NCI-H187 treated with DMSO at 0.1 percent for 48 hours (cell line): ENCODE results near the gene MTX2.

Experiments
- DNase-seq: peaks from one replicate; lab custom pipeline; 2025; lab: John Stamatoyannopoulos, UW

The MTX2 gene

DNA sequence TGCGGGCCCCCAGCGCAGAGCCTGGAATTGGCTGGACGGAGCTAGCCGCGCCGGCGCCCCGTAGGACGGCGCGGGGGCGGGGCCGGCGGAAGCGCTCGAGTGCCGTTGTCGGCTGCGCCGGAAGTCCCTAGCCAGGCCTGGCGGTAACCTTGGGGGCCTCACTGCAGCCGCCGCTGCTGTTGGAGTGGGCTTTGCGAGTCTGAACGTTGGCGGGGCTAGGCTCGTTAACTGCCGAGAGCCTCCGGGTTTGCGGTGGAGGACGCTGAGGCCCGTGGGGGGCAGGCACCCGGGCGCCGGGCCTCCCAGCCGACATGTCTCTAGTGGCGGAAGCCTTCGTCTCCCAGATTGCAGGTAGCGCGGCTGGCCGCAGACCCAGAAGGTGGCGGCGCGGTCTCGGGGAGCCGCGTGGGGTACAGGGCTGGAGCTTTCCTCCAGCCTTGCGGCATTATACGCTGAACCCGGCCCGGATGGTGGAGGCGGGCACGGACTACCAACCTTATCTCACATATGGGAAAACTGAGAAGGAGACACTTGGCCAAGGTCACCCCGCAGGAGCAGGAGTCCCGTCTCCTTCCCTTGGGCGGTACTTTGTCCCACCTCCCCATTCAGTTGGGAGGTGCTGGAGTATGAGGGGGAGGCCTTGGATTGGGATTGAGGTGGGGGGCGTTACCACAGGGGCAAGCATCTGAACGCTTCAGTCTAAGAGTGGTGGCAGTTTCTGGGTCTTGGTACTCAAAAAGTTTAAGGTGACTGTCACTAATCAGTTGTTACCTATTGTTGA lies at the start of gene MTX2:
MTX2 (plus strand) TSS at position 124 of the 781 bp plus-strand sequence; CDS start at position 312, 188 bp downstream.
- DNase-seq = no peak

DNA sequence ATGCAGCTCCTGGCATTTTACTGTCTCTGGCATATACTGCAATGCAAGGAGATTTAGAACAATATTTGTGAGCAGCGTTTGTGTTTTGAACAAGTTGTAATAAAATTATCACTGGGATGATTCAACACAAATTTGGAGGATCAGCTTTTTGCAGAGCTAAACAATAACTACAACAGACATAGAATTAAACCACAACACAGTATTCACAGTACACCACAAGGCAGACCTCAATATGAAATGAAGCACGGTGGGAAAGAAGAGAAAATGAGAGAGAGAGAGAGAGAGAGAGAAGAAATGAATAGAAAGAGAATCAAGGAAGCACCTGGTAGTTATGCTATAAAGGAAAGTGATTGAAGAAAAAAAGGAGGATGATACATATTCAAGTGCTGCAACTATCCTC lies 41.4 kb upstream of the MTX2 start:
- DNase-seq = no peak

DNA sequence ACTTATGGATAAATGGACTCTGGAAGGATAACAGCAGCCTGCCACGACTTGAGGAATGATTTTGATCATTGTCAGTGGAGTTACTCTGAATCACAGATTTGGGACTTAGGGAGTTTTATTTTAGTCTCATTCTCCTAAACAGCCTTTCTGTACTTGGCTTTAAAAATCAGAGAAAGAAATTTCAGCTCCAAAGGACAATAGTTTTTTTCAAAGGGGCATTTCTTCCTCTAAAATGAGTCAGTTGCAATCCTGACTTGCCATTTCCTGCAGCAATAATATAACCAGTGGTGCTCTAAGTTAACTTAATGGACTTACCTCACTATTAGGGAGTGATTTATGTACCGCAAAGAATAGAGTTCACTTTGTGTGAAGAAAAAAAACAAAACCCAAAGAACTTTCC lies 35.1 kb upstream of the MTX2 start:
- DNase-seq = no peak

GRCh38 chr2:176234940-176235339 lies 34.3 kb upstream of the MTX2 start:
- no peak for DNase-seq

- DNase-seq = no peak
Measured at GRCh38 chr2:176237456-176237855, 31.8 kb upstream of the MTX2 start.

DNA sequence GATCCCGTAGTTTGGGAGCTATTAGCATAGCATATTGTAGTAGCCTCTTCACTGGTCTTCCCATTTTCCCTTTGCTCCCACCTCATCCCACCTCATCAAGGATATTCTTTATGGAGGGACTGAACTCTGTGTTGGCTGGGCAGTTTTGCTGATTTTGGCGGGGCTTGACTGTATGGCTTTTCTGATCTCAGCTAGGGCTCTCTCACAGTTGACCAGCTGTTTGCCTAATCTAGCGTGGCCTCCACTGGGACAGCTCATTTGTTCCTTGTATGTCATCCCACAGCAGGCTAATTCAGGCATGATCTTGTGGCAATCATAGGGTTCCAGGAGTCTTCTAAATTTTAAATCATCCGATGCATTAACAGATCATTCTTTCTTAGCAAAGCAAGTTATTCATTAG lies 30.2 kb upstream of the MTX2 start:
- DNase-seq = no peak

- no peak for DNase-seq
Measured at GRCh38 chr2:176240301-176240700, 28.9 kb upstream of the MTX2 start.

GRCh38 chr2:176242276-176242675 lies 27.0 kb upstream of the MTX2 start:
- DNase-seq = no peak

GRCh38 chr2:176246331-176246730 lies 22.9 kb upstream of the MTX2 start:
- no peak for DNase-seq

- no peak for DNase-seq
Measured at GRCh38 chr2:176247859-176248258, 21.4 kb upstream of the MTX2 start.

DNA sequence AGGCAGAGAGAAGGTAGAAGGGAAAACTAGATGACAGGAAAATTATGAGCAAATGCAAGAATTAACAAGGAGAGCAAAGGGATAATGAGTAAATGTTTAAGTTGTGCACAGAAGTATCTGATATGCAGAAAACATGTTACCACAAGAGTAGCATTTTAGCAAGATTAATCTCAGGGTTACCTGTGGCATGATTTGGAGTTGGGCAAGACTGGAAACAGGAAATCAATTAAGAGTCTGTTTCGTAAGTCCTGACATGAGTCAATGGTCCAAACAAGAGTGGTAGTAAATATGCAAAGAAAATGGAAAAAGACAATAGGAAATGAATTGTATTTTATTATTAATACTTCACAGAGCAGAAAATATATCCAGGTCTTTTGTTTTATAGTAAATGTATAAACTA lies 17.3 kb upstream of the MTX2 start:
- no peak for DNase-seq

- no peak for DNase-seq
Measured at GRCh38 chr2:176260689-176261088, 8.6 kb upstream of the MTX2 start.

DNA sequence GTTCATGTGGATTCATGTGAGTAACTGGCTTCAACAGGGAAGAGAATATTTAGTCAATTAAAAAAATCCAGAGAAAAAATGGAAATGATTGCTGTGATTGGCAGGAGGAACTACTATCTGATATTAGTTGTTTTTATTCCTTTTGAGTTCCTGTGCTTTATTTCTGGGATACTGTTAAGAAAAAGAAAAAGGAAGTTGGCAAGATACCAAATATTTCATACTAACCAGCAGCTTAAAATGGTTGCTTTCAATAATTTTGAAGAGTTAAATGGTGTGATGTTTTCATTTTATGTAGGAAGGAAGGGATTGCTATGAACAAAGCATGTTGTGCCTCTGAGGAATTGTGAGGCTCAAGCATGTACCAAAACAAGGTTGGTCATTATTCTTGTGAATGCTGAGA lies 8.1 kb upstream of the MTX2 start:
- no peak for DNase-seq

GRCh38 chr2:176268976-176269318 lies 295 bp upstream of the MTX2 start:
- DNase-seq = no peak

DNA sequence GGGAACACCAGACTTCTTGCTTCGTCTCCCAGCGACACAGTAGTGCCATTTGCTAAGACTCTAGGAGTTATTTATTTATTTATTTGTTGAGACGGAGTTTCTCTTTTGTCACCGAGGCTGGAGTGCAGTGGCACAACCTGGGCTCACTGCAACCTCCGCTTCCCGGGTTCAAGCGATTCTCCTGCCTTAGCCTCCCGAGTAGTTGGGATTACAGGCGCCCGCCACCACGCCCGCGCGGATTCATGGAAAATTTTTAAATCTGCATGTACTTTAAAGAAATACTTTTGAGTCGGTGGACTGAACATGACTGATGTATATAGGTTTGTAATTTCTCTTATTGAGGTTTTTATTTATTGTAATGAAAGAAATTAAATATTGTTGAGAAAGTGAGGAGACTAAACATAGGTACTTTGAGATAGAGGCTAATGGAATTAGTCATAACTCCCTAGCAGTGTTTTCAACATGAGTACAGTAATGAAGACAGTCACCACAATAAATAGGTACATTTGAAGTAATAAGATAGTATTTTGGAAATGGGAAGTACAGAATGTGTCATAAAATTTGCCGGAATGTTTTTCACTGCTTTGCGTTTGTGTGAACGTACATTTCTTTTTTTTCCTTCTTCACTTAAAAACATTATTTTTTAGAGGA lies 983 bp downstream of the MTX2 start:
- DNase-seq = no peak

DNA sequence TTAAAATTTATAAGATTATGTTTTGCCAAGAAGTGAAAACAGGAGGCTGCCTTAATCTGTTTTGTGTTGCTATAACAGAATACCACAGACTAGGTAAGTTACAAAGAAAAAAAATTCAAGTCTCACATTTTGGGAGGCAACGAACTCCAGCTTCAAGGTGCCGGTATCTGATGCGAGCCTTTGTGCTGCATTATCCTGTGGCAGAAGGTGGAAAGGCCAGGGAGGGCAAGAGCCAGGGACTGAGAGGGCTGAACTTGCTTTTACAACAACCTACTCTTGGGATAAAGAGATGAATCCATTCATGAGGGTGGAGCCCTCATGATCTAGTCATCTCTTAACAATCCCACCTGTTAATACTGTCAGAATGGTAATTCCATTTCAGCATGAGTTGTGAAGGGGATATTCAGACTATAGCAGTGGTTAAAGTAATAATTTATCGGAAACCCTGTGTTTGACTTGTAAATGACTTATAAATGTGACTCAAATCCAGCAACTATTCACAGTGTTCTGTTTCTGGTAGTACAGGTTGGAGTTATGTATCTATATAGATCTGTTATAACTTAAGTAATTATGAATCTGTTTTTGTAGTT lies 3.7 kb downstream of the MTX2 start:
- DNase-seq = no peak

GRCh38 chr2:176278927-176279326 lies 9.7 kb downstream of the MTX2 start:
- no peak for DNase-seq

DNA sequence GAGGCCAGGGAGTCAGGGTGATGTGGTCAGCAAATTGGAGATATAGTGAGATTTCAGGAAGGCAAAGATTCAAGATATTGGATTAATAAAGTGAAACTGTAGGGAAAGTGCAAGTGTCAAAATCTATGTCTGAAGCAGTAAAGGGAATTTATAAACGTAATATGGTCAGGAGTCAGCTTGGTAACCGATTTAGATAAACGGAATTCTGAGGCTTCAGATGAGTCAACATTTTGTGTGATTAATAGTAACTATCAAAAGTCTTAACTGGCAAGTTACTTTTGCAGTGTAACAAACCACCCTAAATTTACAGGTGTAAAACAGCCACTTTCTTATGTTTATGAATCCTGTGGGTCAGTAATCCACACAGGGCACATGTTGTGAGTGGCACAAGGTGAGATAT lies 10.9 kb downstream of the MTX2 start:
- no peak for DNase-seq

GRCh38 chr2:176280867-176281658 lies 11.8 kb downstream of the MTX2 start:
- DNase-seq = no peak

GRCh38 chr2:176283291-176284068 lies 14.2 kb downstream of the MTX2 start:
- DNase-seq = no peak

- DNase-seq = no peak
Measured at GRCh38 chr2:176284461-176285049, 15.3 kb downstream of the MTX2 start.
